Activated effector memory CD4-positive, alpha-beta T cell treated with Interleukin-2 at 50 U/mL for 16 hours (primary cell): ENCODE results near the gene SMG9.
"Not testable (repeated sequence)": the region's sequence is repeated elsewhere in the genome, so short reads cannot be mapped to it uniquely, and the experiment has no call there.

Source experiments
- DNase-seq: peaks from one replicate; pipeline ENCODE4 v3.0.0-alpha.2; 2020

The SMG9 gene

DNA sequence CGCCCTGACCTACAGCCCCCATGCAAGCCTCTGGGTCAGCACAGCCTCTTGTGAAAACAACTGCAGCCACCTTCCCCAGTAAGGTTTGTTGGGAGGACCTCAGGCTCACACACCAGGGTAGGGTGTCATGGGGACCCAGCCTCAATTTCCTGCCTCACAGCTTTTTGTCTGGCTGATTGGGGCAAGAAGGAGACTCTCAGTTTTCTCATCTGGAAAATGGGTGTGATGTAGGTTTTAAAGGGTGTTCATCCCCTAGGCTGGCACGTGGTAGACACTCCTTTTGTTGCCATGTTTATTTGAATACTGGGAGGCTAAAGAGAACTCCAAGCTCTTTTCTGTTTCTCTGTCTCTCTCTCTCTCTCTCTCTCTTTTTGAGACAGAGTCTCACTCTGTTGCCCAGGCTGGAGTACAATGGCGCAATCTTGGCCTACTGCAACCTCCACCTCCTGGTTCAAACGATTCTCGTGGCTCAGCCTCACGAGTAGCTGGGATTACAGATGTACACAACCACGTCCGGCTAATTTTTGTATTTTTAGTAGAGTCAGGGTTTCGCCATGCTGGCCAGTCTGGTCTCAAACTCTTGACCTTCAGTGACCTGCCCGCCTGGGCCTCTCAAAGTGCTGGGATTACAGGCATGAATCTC is 66.6 kb downstream of the SMG9 start:
- DNase-seq, result no peak

DNA sequence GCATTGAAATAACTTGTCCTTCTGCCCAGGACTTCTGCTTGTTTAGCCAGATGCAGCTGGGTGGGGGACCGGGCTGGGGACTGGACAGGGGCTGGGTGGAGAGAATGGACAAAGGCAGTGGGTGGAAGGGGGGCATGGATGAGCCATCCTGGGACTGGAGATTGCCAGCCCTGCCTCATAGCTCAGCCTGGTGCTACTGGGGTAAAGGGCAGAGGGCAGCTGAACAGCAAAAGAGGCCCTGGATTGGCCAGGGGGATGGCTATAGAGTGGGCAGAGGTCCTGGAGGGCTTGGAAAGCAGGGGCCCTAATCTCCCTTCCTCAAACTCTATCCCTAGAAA is 67.1 kb downstream of the SMG9 start:
- DNase-seq, result no peak

DNA sequence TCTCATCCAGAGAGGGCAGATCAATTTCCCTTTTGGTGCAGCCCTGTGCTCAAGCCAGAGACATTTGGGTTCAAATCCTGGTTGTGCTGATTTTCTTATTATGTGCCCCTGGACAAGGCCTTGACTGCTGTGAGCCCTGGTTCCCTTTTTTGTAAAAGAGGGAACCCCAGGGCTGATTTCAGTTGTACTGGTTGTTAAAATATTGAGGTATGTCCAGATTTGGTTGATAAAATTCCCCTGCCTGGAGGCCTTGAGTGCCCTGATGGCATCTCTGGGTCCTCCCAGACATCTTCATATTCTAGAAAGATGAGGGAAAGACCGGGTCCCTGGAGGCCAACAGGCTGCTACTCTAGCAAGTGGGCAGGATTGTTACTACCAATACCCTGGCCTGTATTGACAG is 70.4 kb downstream of the SMG9 start:
- no peak for DNase-seq

DNA sequence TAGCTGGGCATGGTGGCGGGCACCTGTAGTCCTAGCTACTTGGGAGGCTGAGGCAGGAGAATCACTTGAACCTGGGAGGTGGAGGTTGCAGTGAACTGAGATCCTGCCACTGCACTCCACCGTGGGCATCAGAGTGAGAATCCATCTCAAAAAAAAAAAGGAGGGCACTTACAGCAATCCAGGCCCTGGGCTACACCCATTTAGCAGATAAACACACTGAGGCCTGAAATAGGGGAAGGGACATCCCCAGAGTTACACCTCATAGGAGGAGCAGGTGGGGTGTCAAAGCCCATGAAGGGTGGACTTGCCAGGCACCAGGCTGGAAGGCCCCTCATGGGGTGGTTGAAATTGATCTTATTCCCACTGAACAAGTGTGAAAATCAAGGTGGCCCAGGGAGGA is 70.9 kb downstream of the SMG9 start:
- DNase-seq, result no peak

DNA sequence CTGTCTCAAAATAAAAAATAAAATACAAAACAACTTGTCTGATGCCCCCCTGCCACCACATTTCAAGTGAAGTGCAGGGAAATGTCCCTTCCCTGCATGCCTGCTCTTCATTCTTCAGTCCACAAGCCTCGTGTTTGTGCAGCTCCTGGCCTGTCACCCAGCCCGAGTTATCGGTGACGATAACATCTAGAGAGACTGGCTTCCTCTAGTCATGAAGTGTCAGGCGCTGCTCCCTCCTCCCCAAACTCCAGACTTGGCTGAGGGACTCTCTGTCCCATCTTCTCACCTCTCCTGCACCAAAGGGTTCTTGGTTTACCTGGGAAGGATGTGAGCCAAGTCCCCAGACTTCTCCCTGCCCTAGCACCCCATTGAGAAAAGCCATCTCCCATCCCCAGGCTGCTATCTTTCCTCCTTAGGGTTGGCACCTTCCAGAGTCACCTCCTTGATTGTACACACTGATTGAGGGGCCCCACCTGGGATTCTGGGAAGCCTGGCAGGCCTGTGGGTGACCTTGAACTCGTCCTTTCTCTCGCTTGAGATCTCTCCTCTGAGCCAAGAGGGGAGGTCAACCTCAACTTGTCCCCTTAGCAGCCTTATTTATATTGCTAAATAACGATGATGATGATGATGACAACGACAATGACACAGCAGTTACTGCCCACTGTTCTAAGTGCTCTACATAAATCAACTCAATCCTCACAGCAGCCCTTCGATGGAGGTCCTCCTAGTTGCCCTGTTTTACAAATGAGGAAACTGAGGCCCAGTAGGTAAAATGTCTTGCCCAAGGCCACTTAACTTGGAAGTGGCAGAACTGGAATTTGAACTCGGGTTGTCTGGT is 71.7 kb downstream of the SMG9 start:
- no peak for DNase-seq

DNA sequence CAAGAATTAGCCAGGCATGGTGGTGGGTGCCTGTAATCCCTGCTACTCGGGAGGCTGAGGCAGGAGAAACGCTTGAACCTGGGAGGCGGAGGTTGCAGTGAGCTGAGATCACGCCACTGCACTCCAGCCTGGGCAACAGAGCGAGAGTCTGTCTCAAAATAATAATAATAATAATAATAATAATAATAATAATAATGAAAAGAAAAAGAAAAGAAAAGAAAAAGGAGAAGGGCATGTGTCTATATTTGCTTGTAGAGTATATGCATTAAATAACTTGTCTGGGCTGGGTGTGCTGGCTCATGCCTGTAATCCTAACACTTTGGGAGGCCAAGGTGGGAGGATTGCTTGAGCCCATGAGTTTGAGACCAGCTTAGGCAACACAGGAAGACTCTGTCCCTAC is 72.5 kb downstream of the SMG9 start:
- DNase-seq, result not testable (repeated sequence)

DNA sequence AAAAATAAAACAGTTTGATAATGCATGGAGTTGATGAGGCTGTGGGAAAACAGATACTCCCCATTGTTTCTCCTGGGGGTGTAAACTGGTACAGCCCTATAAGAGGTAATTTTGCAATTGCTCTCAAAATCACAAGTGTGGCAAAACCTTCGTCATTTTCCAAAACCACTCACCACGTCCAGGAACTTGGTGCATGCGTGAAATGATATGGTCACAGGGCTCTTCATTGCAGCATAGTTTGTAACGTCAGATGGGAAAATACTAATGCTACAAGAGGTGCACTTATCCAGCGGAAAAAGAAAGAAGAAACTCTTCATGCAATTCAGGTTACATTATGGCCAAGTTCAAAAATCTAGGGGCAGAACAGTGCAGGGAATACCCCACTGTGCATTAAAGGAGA is 72.9 kb downstream of the SMG9 start:
- DNase-seq, result no peak

DNA sequence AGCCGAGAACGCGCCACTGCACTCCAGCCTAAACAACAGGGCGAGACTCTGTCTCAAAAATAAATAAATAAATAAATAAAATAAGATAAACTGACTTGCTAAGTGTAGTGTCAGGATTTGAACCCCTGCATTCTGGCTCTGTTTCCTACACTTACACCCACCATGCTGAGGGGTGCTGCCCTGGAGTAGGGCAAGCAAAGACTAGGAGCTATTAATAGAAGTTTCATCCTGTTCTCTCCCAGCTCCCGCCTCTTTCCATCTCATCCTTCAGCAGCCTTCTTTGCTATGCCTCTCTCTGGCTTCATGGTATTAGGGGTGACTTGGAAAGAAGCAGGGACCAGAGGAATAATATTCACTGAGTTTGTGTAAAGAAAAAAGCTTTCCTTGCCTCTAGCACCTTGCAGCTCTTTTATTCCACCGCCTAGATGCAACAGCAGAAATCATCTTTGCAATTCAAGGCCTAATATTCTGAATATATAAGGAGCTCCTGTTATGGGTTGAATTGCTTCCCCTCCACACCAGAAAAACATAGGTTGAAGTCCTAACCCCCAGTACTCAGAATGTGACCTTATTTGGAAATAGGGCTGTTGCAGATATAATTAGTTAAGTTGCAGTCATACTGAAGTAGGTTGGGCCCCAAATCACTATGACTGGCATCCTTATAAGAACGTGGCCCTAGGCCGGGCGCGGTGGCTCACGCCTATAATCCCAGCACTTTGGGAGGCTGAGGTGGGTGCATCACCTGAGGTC is 76.1 kb downstream of the SMG9 start:
- no peak for DNase-seq
